Vagina (tissue), 2 donors: ENCODE data around the gene FBXO28.

Source experiments
- POLR2A ChIP-seq, 2 donors: fragments of 450-650 bp; IDR thresholded peaks; one replicate each; pipeline ENCODE4 v1.6.1; 2017; ENCODE audit warnings: antibody characterized with exemption in 2 of 2, mild to moderate bottlenecking in 2 of 2, moderate library complexity in 2 of 2
- POLR2AphosphoS5 ChIP-seq, 2 donors: sonication (generic); formaldehyde crosslinking; IDR thresholded peaks; one replicate each; pipeline ENCODE4 v1.9.0; 2017; ENCODE audit warnings: antibody characterized with exemption in 2 of 2, mild to moderate bottlenecking in 2 of 2, low read depth in 1 of 2; ENCODE audit not compliant: insufficient read depth in 1 of 2
- TF ChIP-seq, protein P1 (sequence below), 3 experiments: fragments of 450-650 bp in 2 of 3; fragments of 200-600 bp in 1 of 3; sonication (generic) in 1 of 3; IDR thresholded peaks; one replicate each; pipeline ENCODE4 v1.5.1; 2017 to 2019; ENCODE audit warnings: antibody characterized with exemption in 3 of 3, mild to moderate bottlenecking in 2 of 3, moderate library complexity in 2 of 3

DNA sequence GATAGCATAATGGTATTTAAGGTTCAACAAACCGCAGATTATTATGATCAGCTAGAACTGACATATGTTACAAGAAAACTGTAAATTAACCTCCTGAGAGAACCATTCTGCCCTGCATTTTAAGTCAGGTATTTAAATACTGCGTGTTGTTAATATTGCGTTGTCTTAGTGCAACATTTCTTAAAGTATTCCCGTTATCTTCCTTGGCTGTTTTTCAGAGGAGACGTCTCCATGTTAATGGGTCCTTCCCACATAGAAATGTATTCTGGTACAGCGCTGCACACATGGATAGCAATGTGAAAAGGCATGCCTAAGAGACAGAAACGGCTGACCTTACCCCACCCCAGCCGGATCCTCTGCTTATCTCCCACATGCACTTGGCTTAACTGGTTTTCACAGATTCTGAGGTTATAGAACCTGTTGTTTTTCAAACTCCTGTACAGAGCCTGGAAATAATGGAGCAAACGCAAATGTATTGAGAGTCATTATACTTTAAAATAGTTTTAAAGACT, 46.3 kb downstream of the FBXO28 start:
- TF ChIP-seq, protein P1, sequence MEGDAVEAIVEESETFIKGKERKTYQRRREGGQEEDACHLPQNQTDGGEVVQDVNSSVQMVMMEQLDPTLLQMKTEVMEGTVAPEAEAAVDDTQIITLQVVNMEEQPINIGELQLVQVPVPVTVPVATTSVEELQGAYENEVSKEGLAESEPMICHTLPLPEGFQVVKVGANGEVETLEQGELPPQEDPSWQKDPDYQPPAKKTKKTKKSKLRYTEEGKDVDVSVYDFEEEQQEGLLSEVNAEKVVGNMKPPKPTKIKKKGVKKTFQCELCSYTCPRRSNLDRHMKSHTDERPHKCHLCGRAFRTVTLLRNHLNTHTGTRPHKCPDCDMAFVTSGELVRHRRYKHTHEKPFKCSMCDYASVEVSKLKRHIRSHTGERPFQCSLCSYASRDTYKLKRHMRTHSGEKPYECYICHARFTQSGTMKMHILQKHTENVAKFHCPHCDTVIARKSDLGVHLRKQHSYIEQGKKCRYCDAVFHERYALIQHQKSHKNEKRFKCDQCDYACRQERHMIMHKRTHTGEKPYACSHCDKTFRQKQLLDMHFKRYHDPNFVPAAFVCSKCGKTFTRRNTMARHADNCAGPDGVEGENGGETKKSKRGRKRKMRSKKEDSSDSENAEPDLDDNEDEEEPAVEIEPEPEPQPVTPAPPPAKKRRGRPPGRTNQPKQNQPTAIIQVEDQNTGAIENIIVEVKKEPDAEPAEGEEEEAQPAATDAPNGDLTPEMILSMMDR (IDR thresholded peaks at IDR 0.05), result no peak
- TF ChIP-seq POLR2A (IDR thresholded peaks at IDR 0.05) (no peak), POLR2AphosphoS5 (IDR thresholded peaks at IDR 0.05; ENCODE audit: insufficient read depth in 1 of 2, low read depth in 1 of 2) (no peak)
